Gastrocnemius medialis (tissue), 4 donors: ENCODE measurements around the gene SGCE. TPM values are rescaled to one million over a fixed set of nuclear protein-coding genes. Genes with fewer than 3 reads are reported as not detected.

Source experiments
- ATAC-seq, 2 donors: fragments of 150-250 bp; one replicate each; pipeline ENCODE4 v1.9.1; 2016
- DNase-seq, 2 donors: peaks; one replicate each; pipeline ENCODE4 v3.0.0-alpha.2; 2019
- H3K27ac ChIP-seq, 4 donors: fragments of 200-600 bp; sonication (generic); 1 replicate in 1 of 4; 2 replicates in 3 of 4; pipeline ENCODE4 v1.5.1; 2016 to 2018; ENCODE audit warnings: mild to moderate bottlenecking in 2 of 4, moderate library complexity in 1 of 4
- H3K27me3 ChIP-seq, 3 donors: fragments of 200-600 bp; sonication (generic) in 2 of 3; 1 replicate in 1 of 3; 2 replicates in 2 of 3; pipeline versions ENCODE4 v1.5.1 to v1.6.0; 2016 to 2019; ENCODE audit warnings: mild to moderate bottlenecking in 1 of 3, moderate library complexity in 1 of 3
- H3K36me3 ChIP-seq, 2 donors: fragments of 200-600 bp; sonication (generic) in 1 of 2; one replicate each; pipeline ENCODE4 v1.5.1; 2017 to 2018
- H3K4me1 ChIP-seq, 2 donors: fragments of 200-600 bp; sonication (generic) in 1 of 2; one replicate each; pipeline ENCODE4 v1.5.1; 2016 to 2017; ENCODE audit warnings: mild to moderate bottlenecking in 2 of 2
- H3K4me3 ChIP-seq, 4 donors: fragments of 200-600 bp; sonication (generic) in 3 of 4; 1 replicate in 1 of 4; 2 replicates in 3 of 4; pipeline ENCODE4 v1.5.1; 2016 to 2019; ENCODE audit warnings: mild to moderate bottlenecking in 2 of 4
- H3K9me3 ChIP-seq, 3 donors: fragments of 200-600 bp; sonication (generic) in 2 of 3; 1 replicate in 1 of 3; 2 replicates in 2 of 3; pipeline ENCODE4 v1.5.1; 2016 to 2019
- POLR2A ChIP-seq, 2 donors: fragments of 450-650 bp; IDR thresholded peaks; one replicate each; pipeline ENCODE4 v1.6.1; 2017; ENCODE audit warnings: antibody characterized with exemption in 2 of 2, mild to moderate bottlenecking in 2 of 2, moderate library complexity in 2 of 2
- in situ Hi-C, 4 donors: fragments of 200-750 bp; cut with MboI; loops; one replicate each; pipeline versions ENCODE4 v1.15.0 to v1.8.0; 2017; ENCODE audit warnings: low sequenced_read_pairs in 4 of 4
- intact Hi-C: fragments of 100-400 bp; cut with DNase I; formaldehyde crosslinking; loops from one replicate; pipeline ENCODE4 v1.15.1; 2023; ENCODE audit warnings: low total_unique reads
- total RNA-seq, 4 donors: library from RNA; depleted of rRNA; stranded (reverse); fragments of >200 nt; gene quantifications; one replicate each; pipeline versions ENCODE4 v1.1.0 to v1.2.3, GENCODE V29; 2016
- TF ChIP-seq, protein P1 (sequence below), 5 experiments: fragments of 450-650 bp in 3 of 5; fragments of 200-600 bp in 2 of 5; sonication (generic) in 2 of 5; IDR thresholded peaks in 4 of 5; conservative IDR thresholded peaks in 1 of 5; 1 replicate in 4 of 5; 2 replicates in 1 of 5; pipeline ENCODE4 v1.5.1; 2016 to 2019; ENCODE audit warnings: antibody characterized with exemption in 5 of 5, mild to moderate bottlenecking in 3 of 5, moderate library complexity in 3 of 5

SGCE gene
- total RNA-seq, 4 donors from 2014 or later, result 5.1 to 8.6 (median 6.1) TPM

- Histone ChIP-seq H3K4me1 (peaks cover 8% of the 10 kb centered on the region in 2 donors), H3K27ac (no peak overlapping the region), H3K9me3 (no peaks in the 10 kb centered on the region), H3K27me3 (no peaks in the 10 kb centered on the region), H3K4me3 (no peak overlapping the region), H3K36me3 (no peaks in the 10 kb centered on the region)
- intact Hi-C loops, result no loop called here
- TF ChIP-seq, protein P1, sequence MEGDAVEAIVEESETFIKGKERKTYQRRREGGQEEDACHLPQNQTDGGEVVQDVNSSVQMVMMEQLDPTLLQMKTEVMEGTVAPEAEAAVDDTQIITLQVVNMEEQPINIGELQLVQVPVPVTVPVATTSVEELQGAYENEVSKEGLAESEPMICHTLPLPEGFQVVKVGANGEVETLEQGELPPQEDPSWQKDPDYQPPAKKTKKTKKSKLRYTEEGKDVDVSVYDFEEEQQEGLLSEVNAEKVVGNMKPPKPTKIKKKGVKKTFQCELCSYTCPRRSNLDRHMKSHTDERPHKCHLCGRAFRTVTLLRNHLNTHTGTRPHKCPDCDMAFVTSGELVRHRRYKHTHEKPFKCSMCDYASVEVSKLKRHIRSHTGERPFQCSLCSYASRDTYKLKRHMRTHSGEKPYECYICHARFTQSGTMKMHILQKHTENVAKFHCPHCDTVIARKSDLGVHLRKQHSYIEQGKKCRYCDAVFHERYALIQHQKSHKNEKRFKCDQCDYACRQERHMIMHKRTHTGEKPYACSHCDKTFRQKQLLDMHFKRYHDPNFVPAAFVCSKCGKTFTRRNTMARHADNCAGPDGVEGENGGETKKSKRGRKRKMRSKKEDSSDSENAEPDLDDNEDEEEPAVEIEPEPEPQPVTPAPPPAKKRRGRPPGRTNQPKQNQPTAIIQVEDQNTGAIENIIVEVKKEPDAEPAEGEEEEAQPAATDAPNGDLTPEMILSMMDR (IDR thresholded peaks at IDR 0.05 in 4 of 5, conservative IDR thresholded peaks at IDR 0.05 in 1 of 5), result no peak
- no peak for TF ChIP-seq POLR2A (IDR thresholded peaks at IDR 0.05)
- DNase-seq (no peak), ATAC-seq (no peak)
- in situ Hi-C loops, result no loop called here
Measured at GRCh38 chr7:94616855-94617254, 39.1 kb downstream of the SGCE start.

DNA sequence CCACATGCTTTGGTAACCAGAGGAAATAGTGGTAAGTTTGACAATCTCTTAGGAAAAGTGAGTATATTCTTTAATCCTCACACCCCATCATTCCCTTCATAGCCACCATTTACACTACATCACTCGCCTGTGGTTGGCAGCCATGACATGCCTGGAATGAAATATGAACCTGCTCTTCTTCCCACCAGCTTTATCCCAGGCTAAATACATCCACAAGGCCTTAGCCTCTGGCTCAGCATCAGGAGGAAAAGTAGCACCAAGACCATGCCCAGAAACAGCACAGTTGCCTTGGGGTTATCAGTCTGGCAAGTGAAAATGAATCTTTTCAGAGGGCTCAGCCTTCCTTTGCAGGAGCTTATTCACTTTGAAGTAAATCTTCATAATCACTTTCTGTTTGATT is 40.3 kb downstream of the SGCE start:
- H3K27ac ChIP-seq, result no peak overlapping the region
- no peaks in the 10 kb centered on the region for H3K36me3 ChIP-seq
- H3K4me1 ChIP-seq, result no peaks in the 10 kb centered on the region
- intact Hi-C loops (no loop called here), in situ Hi-C loops (no loop called here)
- no peak for TF ChIP-seq POLR2A (IDR thresholded peaks at IDR 0.05)
- TF ChIP-seq, protein P1 (IDR thresholded peaks at IDR 0.05 in 4 of 5, conservative IDR thresholded peaks at IDR 0.05 in 1 of 5), result no peak
- H3K27me3 ChIP-seq, result no peaks in the 10 kb centered on the region
- no peaks in the 10 kb centered on the region for H3K9me3 ChIP-seq
- no peak for ATAC-seq
- H3K4me3 ChIP-seq, result no peak overlapping the region
- no peak for DNase-seq

- no peaks in the 10 kb centered on the region for H3K27me3 ChIP-seq
- no peak for TF ChIP-seq POLR2A (IDR thresholded peaks at IDR 0.05)
- TF ChIP-seq, protein P1 (IDR thresholded peaks at IDR 0.05 in 4 of 5, conservative IDR thresholded peaks at IDR 0.05 in 1 of 5), result no peak
- no peak overlapping the region for H3K27ac ChIP-seq
- H3K4me1 ChIP-seq, result no peaks in the 10 kb centered on the region
- intact Hi-C loops (no loop called here), in situ Hi-C loops (no loop called here)
- H3K9me3 ChIP-seq, result no peaks in the 10 kb centered on the region
- no peak for DNase-seq
- no peaks in the 10 kb centered on the region for H3K36me3 ChIP-seq
- no peak for ATAC-seq
- no peak overlapping the region for H3K4me3 ChIP-seq
Measured at GRCh38 chr7:94612661-94613060, 43.3 kb downstream of the SGCE start.

DNA sequence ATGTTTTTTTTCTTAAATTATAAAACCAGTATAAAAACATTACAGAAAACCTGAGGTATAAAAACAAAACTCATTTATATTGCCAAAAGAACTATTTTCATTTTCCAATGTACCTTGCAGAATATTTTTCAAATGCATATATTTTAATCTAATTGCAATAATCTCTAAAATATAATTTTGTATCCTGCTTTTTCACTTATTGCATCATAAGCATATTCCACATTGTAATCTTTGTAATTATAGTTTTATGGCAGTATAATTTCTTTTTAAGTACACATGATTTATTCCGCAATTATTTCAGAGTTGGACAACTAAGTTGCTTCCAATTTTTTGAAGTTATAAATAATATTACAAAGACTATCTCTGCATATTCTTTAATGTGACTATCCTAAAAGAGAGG is 43.7 kb downstream of the SGCE start:
- Histone ChIP-seq H3K9me3 (no peaks in the 10 kb centered on the region), H3K36me3 (no peaks in the 10 kb centered on the region), H3K27ac (no peak overlapping the region), H3K4me1 (no peaks in the 10 kb centered on the region), H3K27me3 (no peaks in the 10 kb centered on the region), H3K4me3 (no peak overlapping the region)
- no peak for ATAC-seq
- no peak for TF ChIP-seq POLR2A (IDR thresholded peaks at IDR 0.05)
- TF ChIP-seq, protein P1 (IDR thresholded peaks at IDR 0.05 in 4 of 5, conservative IDR thresholded peaks at IDR 0.05 in 1 of 5), result no peak
- intact Hi-C loops (no loop called here), in situ Hi-C loops (no loop called here)
- DNase-seq, result no peak

DNA sequence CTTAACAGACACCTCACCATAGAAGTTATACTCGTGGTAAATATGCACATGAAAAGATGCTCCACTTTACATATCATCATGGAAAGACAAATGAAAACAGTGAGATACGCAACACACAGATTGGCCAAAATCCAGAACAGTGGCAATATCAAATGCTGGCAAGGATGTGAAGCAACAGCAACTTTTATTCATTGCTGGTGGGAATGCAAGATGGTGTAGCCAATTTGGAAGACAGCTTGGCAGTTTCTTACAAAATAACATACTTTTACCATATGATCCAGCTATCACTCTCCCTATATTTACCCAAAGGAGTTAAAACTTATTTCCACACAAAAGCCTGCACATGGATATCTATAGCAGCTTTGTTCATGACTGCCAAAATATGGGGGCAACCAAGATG is 46.4 kb downstream of the SGCE start:
- Histone ChIP-seq H3K9me3 (no peaks in the 10 kb centered on the region), H3K36me3 (no peaks in the 10 kb centered on the region), H3K27me3 (no peaks in the 10 kb centered on the region), H3K27ac (no peak overlapping the region), H3K4me3 (no peak overlapping the region), H3K4me1 (no peaks in the 10 kb centered on the region)
- intact Hi-C loops (no loop called here), in situ Hi-C loops (no loop called here)
- ATAC-seq (no peak), DNase-seq (no peak)
- no peak for TF ChIP-seq POLR2A (IDR thresholded peaks at IDR 0.05)
- TF ChIP-seq, protein P1 (IDR thresholded peaks at IDR 0.05 in 4 of 5, conservative IDR thresholded peaks at IDR 0.05 in 1 of 5), result no peak
